HL-60/S4 treated with phorbol 12-myristate 13-acetate at 8.2 ng/mL for 4 days and 3 days (cell line): Measurements from ENCODE around the gene MZT2B.
"Not testable (repeated sequence)": the region's sequence is repeated elsewhere in the genome, so short reads cannot be mapped to it uniquely, and the experiment has no call there.

Experiments used
- in situ Hi-C: fragments of 300-500 bp; cut with MboI; formaldehyde crosslinking; loops from 2 replicates; pipeline ENCODE4 v1.15.0; 2022; ENCODE audit warnings: low sequenced_read_pairs

MZT2B gene

DNA sequence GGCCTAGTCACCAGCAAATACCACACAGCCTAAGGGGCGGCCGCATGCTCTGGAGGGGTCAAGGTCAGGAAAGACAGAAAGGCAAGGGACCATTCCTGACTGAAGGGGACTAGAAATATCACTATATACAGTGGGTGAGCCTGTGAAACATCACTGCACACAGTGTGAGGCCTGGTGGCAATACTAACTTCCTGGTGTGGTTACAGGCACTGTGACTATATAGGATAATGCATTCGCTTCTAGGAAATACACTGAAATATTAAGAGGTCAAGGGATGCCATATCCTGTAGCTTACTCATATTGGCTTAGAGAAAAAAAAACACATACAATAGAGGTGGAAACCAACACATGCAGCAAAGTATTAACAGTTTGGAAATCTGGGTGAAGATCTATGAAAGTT is 12.9 kb upstream of the MZT2B start:
- in situ Hi-C loops = not testable (repeated sequence)

DNA sequence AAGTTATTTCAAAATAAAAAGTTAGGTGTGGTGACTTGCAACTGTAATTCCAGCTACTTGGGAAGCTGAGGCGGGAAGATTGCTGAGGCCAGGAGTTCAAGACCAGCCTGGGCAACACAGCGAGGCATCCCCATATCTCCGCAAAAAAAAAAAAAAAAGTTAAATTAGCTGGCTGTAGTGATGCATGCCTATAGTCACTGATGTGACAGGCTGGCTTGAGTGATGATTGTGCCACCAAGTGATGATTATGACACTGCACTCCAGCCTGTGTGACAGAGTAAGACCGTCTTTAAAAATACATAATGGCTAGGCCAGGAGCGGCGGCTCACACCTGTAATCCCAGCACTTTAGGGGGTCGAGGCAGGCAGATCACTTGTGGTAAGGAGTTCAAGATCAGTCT is 12.2 kb upstream of the MZT2B start:
- in situ Hi-C loops = no loop called here

DNA sequence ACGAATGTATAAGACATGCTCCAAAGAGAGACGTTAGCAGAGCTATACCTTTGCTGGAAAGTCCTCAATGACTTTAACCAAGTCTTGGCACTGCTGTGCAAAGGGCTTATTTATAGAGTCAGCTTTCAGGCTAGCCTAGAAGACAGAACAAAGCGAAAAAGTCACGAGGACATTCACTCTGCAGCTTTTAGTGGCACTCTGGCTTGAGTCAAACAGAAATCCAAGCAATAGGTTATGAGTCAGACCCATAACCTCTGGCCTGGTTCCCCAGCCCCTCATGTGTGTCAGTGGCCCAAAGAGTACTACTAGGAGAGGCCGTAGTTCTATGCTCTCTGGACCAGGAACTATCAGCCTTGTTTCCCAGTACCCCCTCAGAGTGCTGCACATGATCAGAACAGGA is 7.2 kb upstream of the MZT2B start:
- in situ Hi-C loops = not testable (repeated sequence)

DNA sequence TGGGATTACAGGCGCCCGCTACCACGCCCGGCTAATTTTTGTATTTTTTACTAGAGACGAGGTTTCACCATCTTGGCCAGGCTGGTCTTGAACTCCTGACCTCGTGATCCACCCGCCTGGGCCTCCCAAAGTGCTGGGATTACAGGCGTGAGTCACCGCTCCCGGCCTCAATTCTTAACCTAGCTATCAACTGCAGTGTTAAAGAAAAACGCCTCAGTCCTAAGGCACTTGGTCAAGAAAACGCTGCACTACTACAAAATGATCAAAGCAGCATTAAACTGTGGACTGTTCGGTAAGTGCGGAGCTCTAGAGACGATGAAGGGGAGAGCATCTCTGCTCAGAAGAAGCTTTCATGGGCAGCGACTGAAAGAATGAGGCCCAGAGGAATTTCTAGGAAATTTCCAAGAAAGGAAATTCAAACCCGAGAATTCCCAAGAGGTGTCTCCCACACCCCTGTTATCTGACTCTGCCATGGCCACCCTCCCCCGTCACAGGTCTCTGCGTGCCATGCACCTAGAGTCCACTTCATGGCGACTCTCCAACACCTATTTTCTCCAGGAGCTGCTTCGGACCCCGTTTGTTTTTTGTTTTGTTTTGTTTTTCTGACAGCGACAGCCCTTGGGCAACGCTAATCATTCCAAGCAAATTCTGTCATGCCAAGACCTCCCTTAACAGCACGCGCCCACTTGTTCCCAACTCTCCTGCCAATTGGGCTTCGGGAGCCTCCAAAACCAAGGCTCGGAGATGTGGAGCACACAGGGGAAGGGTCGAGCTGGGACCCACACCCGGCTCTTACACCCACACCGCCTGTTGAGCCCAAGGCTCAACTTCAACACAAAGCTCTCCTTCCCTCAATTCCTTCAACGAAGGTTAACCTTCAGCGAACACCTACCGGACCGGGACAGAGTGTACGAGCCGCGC is 1.4 kb upstream of the MZT2B start:
- in situ Hi-C loops = not testable (repeated sequence)

DNA sequence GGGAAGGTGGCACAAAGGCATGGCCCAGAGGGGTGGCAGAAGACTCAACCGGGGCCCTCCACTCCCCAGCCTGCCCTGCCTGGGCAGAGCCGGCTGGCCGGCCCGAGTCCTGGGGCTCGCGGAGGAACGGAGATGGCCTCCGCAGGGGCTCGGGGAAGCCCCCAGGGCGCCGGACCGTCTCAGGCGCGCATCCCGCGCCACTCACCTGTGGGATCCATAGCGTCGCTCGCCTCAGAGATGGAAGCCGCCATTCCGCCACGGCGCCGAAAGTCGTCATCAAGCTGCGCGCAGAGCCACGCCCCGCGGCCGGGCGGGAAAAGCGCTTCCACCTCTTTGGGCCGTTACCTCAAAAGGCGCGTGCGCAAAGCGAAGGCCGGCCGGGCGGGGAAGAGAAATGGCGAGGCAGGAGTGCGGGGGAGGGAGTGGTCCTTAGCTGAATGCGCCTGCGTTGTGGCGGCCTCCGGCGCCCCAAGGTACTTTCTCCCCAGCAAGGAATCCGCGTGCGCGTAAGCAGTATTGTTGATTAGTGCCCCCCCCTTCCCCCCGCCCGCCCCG is 660 bp upstream of the MZT2B start, which contains the start of gene SMPD4:
SMPD4 (minus strand) TSS at position 278 of the 555 bp plus-strand sequence. CDS start 5,010 bp downstream, outside the sequence.
- in situ Hi-C loops = no loop called here

DNA sequence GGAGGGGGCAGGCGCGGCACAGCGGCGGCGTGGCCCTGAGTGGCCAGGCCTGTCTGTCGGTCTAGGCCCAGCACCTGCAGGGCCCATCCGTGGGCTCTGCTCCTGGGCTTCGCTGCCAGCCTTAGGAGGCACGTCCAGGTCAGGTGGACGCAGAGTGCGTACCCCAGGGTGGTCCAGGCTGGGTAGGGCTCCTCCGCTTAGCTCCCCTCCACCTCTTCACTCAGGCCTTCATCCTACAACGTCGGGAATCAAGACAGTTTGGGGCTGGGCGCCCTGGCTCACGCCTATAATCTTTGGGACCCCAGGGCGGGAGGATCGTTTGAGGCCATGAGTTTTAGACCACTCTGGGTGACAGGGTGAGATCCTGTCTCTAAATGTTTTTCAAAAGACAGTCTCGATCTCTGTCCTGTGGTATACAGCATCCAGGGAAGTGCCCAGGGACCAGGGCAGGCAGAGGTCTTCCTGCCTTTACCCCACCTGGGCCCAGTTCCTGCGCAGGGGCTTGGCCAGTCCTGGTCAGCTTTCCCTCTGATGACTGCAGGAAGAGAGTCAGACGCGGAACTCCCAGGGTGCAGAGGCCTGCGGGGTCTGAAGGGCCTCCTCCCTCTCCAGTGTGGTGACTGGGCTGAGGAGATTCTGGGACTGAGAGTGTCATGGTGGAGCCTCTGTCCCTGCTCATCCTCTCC is 907 bp downstream of the MZT2B start:
- in situ Hi-C loops = not testable (repeated sequence)

DNA sequence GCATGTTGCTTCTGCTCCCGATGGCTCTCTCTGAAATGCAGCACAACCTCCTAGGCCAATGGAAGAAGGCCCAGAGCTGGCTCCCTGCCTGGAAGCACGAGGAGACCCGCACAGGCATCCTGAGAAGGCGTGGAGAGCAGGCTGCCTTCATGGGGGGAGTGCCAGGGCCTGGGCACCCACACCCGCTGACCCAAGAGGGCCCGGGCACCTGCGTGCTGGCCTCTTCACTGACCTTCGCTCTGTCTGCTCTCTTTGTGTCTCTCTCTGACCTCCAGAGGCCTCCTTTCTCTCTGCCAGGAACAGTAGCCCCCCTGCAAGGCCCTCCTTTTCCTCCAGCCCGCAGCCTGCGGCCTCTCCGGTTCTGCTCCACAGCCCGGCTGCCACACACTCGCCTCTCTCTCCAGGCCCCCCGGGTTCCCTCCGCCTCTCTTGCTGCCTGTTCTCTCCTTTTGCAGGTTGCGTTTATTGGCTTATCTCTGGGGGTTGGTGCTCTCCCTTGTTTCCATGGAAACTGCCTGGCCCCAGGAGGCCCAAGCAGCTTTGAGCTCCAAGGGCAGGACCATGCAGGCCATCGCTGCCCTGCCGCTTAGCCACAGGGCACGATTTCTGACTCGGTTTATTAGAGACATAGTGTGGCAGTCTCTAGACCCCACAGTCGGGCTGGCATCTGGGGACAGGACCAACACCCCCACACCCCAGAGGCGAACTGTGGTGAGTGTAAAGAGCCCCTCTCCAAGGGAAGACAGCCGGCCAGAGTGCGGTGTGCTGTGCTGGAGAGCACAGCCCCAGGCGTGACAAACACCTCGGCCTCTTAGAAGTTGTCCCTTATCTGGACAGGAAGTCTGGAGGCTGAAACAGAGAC is 1.7 kb downstream of the MZT2B start:
- in situ Hi-C loops = no loop called here

DNA sequence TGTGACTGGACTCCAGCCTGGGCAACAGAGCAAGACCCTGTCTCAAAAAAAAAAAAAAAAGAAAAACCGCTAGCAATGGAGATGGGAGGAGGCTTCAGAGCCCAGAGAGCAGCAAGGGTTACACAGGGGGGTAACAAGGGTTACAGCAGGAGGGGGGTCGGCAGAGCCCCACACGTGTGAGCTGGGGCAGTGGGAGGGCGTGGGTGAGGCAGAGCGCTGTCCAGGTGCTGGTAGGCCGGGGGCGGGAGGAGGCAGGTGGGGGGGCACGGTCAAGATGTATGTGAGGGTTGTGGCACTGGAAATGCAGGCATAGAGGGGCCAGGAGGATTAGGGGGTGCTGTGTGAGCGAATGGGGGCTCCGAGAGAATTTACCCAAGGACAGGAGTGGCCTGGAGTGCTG is 3.4 kb downstream of the MZT2B start:
- in situ Hi-C loops = no loop called here

DNA sequence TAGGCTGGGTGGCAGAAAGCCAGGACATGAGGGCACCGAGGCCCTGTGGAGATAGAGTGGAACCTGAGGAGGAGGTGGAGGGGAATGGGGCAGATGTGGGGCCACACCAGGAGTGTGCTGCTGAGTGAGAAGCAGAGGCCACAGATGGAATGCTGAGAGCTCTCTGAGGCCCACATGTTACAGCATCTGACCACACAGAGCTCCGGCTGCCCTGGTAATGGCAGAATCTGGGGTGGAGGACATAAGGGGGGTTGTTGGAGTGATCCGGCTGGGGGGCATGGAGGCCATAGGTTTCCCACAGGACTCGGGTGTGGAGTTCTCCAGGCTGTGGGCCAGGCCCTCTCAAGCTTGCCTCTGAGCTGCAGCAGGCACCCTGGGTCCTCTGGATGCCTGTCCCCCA is 3.8 kb downstream of the MZT2B start:
- in situ Hi-C loops = no loop called here

DNA sequence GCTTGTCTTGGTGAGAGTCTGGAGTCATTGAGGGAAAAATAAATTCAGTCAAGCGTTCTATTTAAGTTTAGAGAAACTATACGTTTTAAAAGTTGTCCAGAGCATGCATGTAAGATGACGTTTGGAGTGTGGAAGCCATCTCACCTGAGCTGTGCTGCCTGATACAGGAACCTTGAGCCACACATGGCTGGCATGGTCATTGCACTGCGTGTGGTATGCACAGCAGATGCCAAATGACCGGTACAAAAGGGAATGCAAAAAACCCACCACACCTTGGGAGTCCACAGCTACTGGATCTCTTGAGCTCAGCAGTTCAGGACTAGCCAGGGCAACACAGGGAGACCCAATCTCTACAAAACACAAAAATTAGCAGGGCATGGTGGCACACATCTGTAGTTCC is 4.3 kb downstream of the MZT2B start:
- in situ Hi-C loops = no loop called here

DNA sequence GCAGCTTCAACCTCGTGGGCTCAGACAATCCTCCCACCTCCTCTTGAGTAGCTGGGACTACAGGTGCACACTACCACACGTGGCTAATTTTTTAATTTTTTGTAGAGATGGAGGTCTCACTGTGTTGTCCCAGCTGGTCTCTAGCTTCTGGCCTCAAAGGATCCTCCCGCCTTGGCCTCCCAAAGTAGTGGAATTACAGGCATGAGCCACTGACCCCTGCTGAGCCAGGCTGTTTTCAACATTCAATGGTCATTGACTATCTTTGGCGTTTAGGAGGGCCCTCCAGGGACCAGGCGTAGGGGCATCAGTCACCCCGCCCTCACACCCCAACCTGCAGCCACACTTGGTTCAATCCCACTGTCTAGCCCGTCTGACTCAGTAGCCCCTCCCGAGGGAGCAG is 5.2 kb downstream of the MZT2B start:
- in situ Hi-C loops = no loop called here

DNA sequence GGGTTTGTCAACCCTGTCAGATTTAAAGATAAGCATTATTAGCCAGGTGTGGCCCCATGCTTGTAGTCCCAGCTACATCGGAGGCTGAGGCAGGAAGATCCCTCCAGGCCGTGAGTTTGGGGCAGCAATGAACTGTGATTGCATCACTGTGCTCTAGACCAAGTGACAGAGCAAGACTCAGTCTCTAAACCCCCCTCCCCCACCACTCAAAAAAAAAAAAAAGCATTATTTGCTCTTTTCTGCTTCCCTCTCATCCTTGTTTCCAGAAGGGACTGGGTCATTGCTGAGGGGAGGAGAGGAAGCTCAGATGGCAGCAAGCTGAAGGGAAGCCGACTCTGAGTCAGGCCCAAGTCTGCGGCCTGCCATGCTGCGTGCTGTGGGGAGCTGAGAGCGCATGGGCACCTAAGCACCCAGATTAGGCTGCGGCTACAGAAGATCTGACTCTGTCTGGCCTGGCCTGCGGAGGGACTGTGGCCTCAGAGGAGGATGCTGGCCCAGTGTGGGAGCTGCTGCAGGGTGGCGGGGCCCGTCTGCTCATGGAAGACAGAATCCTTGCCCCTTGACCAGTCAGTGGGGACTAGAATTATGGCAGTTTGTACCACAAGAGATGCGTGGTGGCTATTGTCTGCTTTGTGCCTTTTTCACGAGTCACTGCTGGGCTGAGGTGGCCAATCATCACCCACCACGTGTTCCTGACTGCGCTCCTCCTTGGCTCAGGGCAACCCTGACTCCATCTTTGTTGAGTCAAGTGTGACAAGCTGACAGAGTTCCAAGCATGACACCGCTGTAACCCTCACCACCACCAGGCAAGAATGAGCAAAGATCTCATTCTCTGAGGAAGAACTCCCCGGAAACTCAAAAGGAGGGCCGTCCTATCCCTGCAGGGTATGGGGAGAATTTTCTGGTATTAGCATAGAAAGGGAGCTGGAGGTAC is 6.1 kb downstream of the MZT2B start:
- in situ Hi-C loops = not testable (repeated sequence)

DNA sequence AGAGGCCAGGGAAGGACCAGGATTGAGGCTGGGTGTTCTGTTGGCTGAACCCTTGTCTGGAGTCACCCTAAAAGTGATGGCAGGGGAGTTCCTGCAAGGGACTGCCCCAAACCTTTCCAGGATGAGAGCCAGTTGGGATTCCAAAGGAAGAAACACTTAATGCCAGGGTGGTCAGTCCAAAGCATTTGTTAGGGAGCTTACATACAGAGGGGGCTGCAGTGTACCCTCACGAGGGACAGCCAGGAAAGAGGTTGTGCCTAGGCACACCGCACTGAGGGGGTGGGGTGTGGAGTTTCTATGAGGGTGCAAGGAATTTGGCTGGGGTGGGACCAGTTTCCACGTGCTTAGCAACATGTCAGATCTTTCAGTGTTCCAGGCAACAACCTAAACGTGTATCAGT is 6.9 kb downstream of the MZT2B start:
- in situ Hi-C loops = not testable (repeated sequence)

DNA sequence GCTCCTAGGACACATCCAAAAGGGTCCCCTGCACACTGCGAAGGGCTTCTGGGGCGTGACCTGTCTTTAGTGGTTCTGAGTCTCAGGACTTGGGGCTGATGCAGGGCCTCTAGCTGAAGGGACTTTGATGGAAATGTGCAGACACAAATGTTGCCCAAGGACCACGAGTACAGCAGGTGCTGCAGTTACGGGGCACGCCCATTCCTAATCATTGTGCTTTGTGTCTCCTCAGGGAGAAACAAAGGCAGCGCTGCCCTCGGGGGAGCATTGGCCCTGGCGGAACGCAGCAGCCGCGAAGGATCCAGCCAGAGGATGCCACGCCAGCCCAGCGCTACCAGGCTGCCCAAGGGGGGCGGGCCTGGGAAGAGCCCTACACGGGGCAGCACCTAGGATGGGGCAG is 8.2 kb downstream of the MZT2B start:
- in situ Hi-C loops = no loop called here

DNA sequence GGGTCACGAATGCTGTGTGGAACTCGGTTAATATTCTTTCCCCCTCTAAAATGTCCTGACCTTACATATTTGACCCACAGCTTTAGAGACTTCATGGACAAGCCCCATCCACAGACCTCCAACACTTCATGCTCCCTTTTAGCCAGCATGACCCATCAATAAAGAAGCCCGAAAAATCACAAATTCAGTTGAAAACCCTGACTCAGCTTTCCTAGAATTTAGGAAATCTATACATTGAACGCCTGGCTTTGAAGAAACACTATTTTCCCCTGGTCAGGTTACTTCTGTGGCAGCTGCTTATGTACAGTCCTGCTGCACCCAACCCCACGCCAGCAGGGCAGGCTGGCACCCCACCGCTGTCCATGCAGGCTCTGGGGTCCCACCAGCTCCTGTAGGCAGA is 9.3 kb downstream of the MZT2B start:
- in situ Hi-C loops = not testable (repeated sequence)

DNA sequence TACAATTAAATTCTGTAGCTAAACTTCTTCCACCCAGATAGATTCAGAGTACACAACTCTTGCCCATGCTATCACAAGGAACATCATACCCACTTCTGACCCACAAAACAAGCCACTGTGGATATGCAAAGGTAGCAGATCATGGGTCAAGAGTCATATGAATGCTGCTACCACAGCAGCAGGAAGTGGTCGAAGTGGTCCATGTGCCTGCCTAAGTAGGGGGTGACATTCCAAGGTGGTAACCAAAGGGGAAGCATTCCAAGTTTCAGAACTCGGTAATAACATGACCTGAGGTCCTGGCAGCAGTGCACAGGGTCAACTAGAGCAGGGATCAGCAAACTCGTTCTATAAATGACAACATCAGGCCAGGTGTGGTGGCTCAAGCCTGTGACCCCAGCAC is 10.4 kb downstream of the MZT2B start:
- in situ Hi-C loops = not testable (repeated sequence)

DNA sequence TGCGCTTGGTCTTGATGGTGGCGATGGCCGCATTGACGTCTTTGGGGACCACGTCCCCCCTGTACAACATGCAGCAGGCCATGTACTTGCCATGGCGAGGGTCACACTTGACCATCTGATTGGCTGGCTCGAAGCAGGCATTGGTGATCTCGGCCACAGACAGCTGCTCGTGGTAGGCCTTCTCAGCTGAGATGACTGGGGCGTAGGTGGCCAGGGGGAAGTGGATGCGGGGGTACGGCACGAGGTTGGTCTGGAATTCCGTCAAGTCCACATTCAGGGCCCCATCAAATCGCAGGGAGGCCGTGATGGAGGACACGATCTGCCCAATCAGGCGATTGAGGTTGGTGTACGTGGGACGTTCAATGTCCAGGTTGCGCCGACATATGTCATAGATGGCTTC is 11.8 kb downstream of the MZT2B start:
- in situ Hi-C loops = not testable (repeated sequence)

DNA sequence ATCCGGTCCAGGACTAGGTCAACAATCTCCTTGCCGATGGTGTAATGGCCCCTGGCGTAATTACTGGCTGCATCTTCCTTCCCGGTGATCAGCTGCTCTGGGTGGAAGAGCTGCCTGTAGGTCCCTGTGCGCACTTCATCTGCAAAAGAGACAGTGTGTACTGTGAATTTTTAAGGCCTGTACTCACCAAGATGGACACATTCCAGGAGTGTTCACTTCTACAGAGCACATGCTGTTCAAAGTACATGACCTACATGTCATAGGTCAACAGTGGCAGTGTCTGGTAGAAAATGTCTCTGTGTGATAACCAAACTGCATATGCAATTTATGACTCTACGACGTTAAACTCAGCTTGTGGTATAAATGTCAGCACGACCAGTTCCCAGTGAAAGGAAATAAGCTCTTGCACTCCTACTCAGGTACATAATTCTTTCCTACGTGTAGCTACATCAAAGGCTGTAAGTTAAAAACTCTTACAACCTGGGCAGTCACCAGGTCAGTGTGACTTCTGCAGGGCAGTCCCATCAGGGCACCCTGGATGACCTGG is 13.1 kb downstream of the MZT2B start:
- in situ Hi-C loops = not testable (repeated sequence)

DNA sequence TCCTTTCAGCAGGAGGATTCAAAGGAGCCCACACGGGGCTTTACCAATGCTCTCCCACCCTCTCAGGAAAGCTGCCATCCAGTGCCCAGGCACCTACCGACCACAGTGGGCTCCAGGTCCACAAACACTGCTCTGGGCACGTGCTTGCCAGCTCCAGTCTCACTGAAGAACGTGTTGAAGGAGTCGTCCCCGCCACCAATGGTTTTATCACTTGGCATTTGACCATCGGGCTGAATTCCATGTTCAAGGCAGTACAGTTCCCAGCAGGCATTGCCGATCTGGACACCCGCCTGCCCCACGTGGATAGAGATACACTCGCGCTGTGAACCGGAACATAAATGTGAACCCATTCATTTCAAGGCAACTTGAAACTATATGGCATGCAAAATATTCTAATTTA is 14.0 kb downstream of the MZT2B start:
- in situ Hi-C loops = not testable (repeated sequence)

DNA sequence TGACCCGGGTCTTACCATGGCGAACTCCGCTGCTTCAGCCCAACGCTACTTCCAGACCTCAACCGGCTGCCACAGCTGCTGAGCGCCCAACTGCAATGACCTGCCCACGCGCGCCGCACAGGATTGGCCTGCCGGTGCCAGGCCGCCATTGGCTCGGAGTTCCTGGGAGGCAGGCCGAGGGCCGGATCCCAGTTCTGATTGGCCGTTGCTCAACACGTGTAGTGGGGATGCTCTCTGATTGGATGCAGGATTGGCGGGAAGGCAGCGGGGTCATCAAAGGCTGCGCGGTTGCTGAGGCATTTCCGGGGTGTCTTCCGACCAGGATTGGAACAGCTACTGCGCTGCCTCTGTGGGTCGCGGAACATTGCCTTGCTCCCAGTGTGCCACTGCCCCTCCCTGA is 16.3 kb downstream of the MZT2B start, which contains the start of gene TUBA3E:
TUBA3E (minus strand) TSS at position 97 of the 400 bp plus-strand sequence; CDS start at position 18, 79 bp downstream.
- in situ Hi-C loops = no loop called here
